Fibroblast of villous mesenchyme (primary cell): Measurements from ENCODE around the gene UGT8. TPM values are rescaled to one million over a fixed set of nuclear protein-coding genes. Genes with fewer than 3 reads are reported as not detected.
A peak's percentile ranks its signal among the peaks of the same experiment; 100 is the strongest.

ENCODE experiments used
- DNase-seq: peaks from one replicate; pipeline ENCODE4 v3.0.0-alpha.2; 2010; ENCODE audit warnings: low read depth
- H3K4me3 ChIP-seq: 2 replicates; pipeline ENCODE4 v1.5.1; 2011; ENCODE audit warnings: low read depth, mild to moderate bottlenecking, low read length
- total RNA-seq: library from RNA; depleted of rRNA; stranded (reverse); fragments of >200 nt; gene quantifications from 2 replicates; pipeline ENCODE4 v1.2.3, GENCODE V29; 2012
- TF ChIP-seq, protein P1 (sequence below): IDR thresholded peaks from 2 replicates; pipeline ENCODE4 v1.5.1; 2012; ENCODE audit warnings: low read depth, mild to moderate bottlenecking, low read length; ENCODE audit not compliant: insufficient read depth

The UGT8 gene
- total RNA-seq, 1 donor: 0.86 TPM

DNA sequence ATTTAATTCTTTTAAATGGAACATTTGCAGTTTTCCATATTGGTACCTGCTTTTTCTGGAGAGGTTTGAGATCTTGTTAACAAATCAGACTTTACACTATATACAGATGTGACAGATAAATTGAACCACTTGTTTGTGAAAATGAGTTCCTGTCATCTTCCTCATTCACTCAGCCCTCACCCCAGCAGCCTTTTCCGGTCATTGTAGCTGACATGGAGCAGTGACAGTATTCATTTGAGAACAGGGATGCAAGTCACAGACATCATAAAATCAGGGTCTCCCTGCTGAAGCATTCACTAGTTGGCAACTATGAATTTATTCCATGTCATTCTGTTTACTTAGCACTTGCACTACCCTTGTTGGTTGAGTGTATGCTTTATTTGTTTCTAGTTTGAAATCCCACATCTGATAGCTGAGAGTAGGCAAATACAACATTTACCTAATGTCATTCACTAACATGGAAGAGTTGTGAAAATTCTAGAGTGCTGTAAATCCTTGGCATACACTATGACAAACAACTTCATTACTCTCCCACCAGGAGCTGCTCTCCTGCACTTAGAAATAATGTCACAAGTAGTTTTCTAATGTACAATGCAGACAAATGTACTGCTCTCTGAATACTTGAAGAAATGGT is 78.9 kb downstream of the UGT8 start:
- H3K4me3 ChIP-seq: no peak overlapping the region
- DNase-seq: no peak
- TF ChIP-seq, protein P1, sequence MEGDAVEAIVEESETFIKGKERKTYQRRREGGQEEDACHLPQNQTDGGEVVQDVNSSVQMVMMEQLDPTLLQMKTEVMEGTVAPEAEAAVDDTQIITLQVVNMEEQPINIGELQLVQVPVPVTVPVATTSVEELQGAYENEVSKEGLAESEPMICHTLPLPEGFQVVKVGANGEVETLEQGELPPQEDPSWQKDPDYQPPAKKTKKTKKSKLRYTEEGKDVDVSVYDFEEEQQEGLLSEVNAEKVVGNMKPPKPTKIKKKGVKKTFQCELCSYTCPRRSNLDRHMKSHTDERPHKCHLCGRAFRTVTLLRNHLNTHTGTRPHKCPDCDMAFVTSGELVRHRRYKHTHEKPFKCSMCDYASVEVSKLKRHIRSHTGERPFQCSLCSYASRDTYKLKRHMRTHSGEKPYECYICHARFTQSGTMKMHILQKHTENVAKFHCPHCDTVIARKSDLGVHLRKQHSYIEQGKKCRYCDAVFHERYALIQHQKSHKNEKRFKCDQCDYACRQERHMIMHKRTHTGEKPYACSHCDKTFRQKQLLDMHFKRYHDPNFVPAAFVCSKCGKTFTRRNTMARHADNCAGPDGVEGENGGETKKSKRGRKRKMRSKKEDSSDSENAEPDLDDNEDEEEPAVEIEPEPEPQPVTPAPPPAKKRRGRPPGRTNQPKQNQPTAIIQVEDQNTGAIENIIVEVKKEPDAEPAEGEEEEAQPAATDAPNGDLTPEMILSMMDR: no peak

DNA sequence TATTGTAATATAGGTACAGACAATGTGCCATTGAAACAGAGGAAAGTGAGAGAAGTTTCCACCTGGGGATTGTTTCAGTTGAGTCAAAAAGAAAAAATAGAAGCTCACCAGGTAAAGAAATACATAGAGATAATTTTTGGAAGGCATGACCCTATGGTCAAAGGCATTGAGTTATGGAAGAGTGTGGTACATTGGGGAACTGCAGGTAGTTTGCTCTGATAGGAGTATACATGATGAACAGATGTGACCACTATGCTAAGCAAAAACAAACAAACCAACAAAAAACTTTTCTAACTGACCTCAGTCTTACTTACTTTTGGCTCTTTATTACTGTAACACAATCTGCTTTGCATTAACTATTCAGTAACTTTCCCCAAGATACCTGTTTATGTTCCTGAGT is 85.9 kb downstream of the UGT8 start:
- no peak for DNase-seq
- TF ChIP-seq, protein P1: no peak
- no peak overlapping the region for H3K4me3 ChIP-seq

DNA sequence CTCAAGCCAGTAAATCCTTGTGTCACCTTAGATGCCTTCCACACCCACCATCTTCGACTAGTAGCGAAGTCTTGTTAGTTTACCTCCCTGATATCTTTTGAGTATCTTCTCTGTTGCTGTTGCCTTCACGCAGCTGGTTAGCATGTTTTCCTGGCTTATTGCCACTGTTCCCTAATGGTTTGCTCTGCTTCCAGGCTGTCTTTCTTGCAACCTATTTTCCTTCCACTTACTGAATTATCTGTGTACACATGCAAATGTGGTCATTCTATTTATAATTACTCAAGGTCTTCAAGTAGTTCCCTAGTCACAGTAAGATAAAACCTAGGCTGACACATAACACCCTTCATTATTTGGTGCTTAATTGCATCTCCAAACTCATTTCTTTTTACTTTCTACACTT is 89.5 kb downstream of the UGT8 start:
- TF ChIP-seq, protein P1: no peak
- H3K4me3 ChIP-seq: no peak overlapping the region
- DNase-seq: no peak

DNA sequence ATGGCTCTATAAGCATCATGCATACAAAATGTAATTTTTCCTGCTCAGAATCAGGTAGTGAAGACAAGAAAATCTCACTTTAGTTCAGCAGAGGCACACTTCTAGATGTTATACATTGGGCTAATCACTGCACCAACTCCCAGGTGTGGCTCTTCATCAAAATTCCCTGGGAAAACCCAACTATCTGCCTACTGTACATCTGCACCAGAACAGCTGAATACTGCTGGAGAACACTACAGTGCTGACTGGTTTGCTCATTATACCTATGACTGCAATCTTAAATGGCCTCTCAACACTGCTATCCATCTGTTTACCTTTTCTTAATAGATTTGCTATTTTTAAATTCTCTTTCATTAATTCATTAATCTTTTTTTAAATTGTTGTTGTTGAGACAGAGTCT is 92.0 kb downstream of the UGT8 start:
- DNase-seq: no peak
- H3K4me3 ChIP-seq: no peak overlapping the region
- TF ChIP-seq, protein P1: no peak

DNA sequence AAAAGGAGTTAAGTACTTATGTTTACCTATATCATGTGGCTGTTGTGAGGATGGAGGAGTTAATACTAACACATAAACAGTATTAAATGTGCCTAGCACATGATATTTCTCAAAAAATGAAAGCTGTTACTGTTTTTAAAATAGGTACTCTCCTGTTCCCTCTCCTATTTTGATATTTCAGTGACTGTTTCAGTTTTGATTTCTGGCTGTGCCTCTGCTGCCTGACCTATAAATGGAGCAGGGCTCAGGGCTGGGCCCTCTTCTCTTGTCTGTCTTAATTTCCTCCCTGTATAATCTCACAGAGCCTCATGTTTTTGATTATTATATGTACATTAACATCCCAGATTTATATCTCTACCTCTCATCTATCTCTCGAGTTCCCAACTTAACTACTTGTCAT is 93.3 kb downstream of the UGT8 start:
- DNase-seq: no peak
- H3K4me3 ChIP-seq: no peak overlapping the region
- TF ChIP-seq, protein P1: no peak

DNA sequence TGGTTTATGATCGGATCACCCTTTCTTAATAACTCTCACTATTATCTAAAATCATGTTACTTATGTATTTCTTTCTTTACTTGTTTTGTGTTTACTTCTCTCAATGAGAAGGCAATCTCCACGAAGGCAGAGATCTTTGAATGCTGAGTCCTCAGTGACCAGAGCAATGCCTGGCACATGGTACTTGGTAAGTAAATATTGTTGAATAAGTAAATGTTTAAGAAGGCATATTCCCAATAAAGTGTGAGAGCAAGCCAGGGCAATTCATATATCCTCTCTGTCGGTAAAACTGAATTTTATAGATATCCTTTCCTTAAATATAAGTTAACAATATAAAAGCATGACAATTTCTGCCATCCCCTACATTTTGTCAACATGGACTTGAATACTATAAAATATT is 94.4 kb downstream of the UGT8 start:
- DNase-seq: no peak
- TF ChIP-seq, protein P1: no peak
- no peak overlapping the region for H3K4me3 ChIP-seq

DNA sequence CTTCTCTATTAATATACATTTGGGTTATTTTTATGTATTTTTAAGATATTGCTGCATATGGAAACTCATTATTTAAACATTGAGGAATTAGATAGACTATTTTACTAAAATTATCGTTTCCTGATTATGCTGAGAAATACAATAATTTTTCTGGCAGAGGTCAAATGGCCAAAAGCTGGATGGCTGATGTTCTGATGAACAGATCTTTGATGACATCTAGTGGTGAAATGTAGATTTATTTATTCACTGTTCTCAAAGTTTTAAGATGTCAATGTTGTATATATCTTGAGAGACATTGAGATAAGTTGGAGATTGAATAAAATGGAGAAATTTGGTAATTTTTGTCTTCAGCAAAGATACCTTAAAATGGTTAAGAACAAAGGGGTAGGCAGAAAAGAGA is 96.2 kb downstream of the UGT8 start:
- H3K4me3 ChIP-seq: no peak overlapping the region
- TF ChIP-seq, protein P1: peak; percentile 44
- DNase-seq: peak; percentile 19
